HG03196 (cell line): ENCODE results near the gene FGD5.
A peak's percentile ranks its signal among the peaks of the same experiment; 100 is the strongest.

ENCODE experiments used
- ATAC-seq: cut with Tn5 transposase; IDR thresholded peaks from one replicate; pipeline ENCODE4 v1.9.1; 2021; ENCODE audit not compliant: unreplicated experiment

The FGD5 gene

GRCh38 chr3:14959359-14959943 lies 140.7 kb downstream of the FGD5 start:
- ATAC-seq = peak; percentile 48

GRCh38 chr3:14962762-14963161 lies 144.0 kb downstream of the FGD5 start:
- ATAC-seq = no peak

- ATAC-seq = no peak
Measured at GRCh38 chr3:14967285-14967684, 148.5 kb downstream of the FGD5 start.

- ATAC-seq = no peak
Measured at GRCh38 chr3:14969671-14970070, 150.9 kb downstream of the FGD5 start.

- ATAC-seq = no peak
Measured at GRCh38 chr3:14976317-14976716, 157.6 kb downstream of the FGD5 start.

- ATAC-seq = no peak
Measured at GRCh38 chr3:14980689-14981088, 161.9 kb downstream of the FGD5 start.
